ENCODE data around the gene LAYN.

LAYN gene

GRCh38 chr11:111575740-111576139, 35.2 kb downstream of the LAYN start:
- no peaks in the 10 kb centered on the region for H3K9me3 ChIP-seq (ENCODE audit: severe bottlenecking)
- H3K4me1 ChIP-seq (ENCODE audit: insufficient read depth, poor library complexity, severe bottlenecking) = no peaks in the 10 kb centered on the region
- ATAC-seq (ENCODE audit: low read depth) (no peak), DNase-seq (ENCODE audit: low spot score) (no peak)
- H3K27me3 ChIP-seq (ENCODE audit: insufficient read depth, poor library complexity, severe bottlenecking) = no peaks in the 10 kb centered on the region
- H3K36me3 ChIP-seq (ENCODE audit: low read depth) = no peaks in the 10 kb centered on the region
- no peak overlapping the region for H3K4me3 ChIP-seq (ENCODE audit: severe bottlenecking)
- H3K27ac ChIP-seq (ENCODE audit: poor library complexity, severe bottlenecking) = no peak overlapping the region
- no peak for TF ChIP-seq CTCF (IDR thresholded peaks at IDR 0.05; ENCODE audit: poor library complexity, severe bottlenecking)

- Histone ChIP-seq H3K4me3 (ENCODE audit: severe bottlenecking) (no peak overlapping the region), H3K9me3 (ENCODE audit: severe bottlenecking) (no peaks in the 10 kb centered on the region), H3K27ac (ENCODE audit: poor library complexity, severe bottlenecking) (no peak overlapping the region), H3K36me3 (ENCODE audit: low read depth) (no peaks in the 10 kb centered on the region), H3K4me1 (ENCODE audit: insufficient read depth, poor library complexity, severe bottlenecking) (no peaks in the 10 kb centered on the region), H3K27me3 (ENCODE audit: insufficient read depth, poor library complexity, severe bottlenecking) (no peaks in the 10 kb centered on the region)
- DNase-seq (ENCODE audit: low spot score) = no peak
- no peak for ATAC-seq (ENCODE audit: low read depth)
- no peak for TF ChIP-seq CTCF (IDR thresholded peaks at IDR 0.05; ENCODE audit: poor library complexity, severe bottlenecking)
Observed at GRCh38 chr11:111577821-111578220, 37.3 kb downstream of the LAYN start.

- no peak overlapping the region for H3K4me3 ChIP-seq (ENCODE audit: severe bottlenecking)
- no peaks in the 10 kb centered on the region for H3K4me1 ChIP-seq (ENCODE audit: insufficient read depth, poor library complexity, severe bottlenecking)
- no peaks in the 10 kb centered on the region for H3K9me3 ChIP-seq (ENCODE audit: severe bottlenecking)
- no peak overlapping the region for H3K27ac ChIP-seq (ENCODE audit: poor library complexity, severe bottlenecking)
- no peaks in the 10 kb centered on the region for H3K36me3 ChIP-seq (ENCODE audit: low read depth)
- TF ChIP-seq CTCF (IDR thresholded peaks at IDR 0.05; ENCODE audit: poor library complexity, severe bottlenecking) = no peak
- ATAC-seq (ENCODE audit: low read depth) (no peak), DNase-seq (ENCODE audit: low spot score) (no peak)
- H3K27me3 ChIP-seq (ENCODE audit: insufficient read depth, poor library complexity, severe bottlenecking) = no peaks in the 10 kb centered on the region
Observed at GRCh38 chr11:111581341-111581740, 40.8 kb downstream of the LAYN start.

- DNase-seq (ENCODE audit: low spot score) (no peak), ATAC-seq (ENCODE audit: low read depth) (no peak)
- Histone ChIP-seq H3K36me3 (ENCODE audit: low read depth) (no peaks in the 10 kb centered on the region), H3K4me3 (ENCODE audit: severe bottlenecking) (no peak overlapping the region), H3K9me3 (ENCODE audit: severe bottlenecking) (no peaks in the 10 kb centered on the region), H3K27me3 (ENCODE audit: insufficient read depth, poor library complexity, severe bottlenecking) (no peaks in the 10 kb centered on the region), H3K4me1 (ENCODE audit: insufficient read depth, poor library complexity, severe bottlenecking) (no peaks in the 10 kb centered on the region), H3K27ac (ENCODE audit: poor library complexity, severe bottlenecking) (no peak overlapping the region)
- no peak for TF ChIP-seq CTCF (IDR thresholded peaks at IDR 0.05; ENCODE audit: poor library complexity, severe bottlenecking)
Observed at GRCh38 chr11:111582163-111582562, 41.6 kb downstream of the LAYN start.

- Histone ChIP-seq H3K27ac (ENCODE audit: poor library complexity, severe bottlenecking) (no peak overlapping the region), H3K27me3 (ENCODE audit: insufficient read depth, poor library complexity, severe bottlenecking) (no peaks in the 10 kb centered on the region), H3K9me3 (ENCODE audit: severe bottlenecking) (no peaks in the 10 kb centered on the region), H3K4me3 (ENCODE audit: severe bottlenecking) (no peak overlapping the region), H3K4me1 (ENCODE audit: insufficient read depth, poor library complexity, severe bottlenecking) (no peaks in the 10 kb centered on the region), H3K36me3 (ENCODE audit: low read depth) (no peaks in the 10 kb centered on the region)
- no peak for TF ChIP-seq CTCF (IDR thresholded peaks at IDR 0.05; ENCODE audit: poor library complexity, severe bottlenecking)
- ATAC-seq (ENCODE audit: low read depth) (no peak), DNase-seq (ENCODE audit: low spot score) (no peak)
Observed at GRCh38 chr11:111582881-111583280, 42.4 kb downstream of the LAYN start.
